Epithelial cell of umbilical artery (primary cell): ENCODE results near the gene LMNTD2. TPM values are rescaled to one million over a fixed set of nuclear protein-coding genes. Genes with fewer than 3 reads are reported as not detected.

Experiments used
- total RNA-seq: library from RNA; depleted of rRNA; stranded (reverse); fragments of >200 nt; gene quantifications from 2 replicates; pipeline ENCODE4 v1.2.3, GENCODE V29; 2014

Gene LMNTD2
- total RNA-seq = 0.30 and 0.65 TPM in 2 replicates

GRCh38 chr11:560305-561147 lies at the start of gene LMNTD2, which contains the start of gene RASSF7:
LMNTD2 (minus strand) TSS chr11:560738; CDS start chr11:560716, 22 bp downstream.
RASSF7 (plus strand) TSS chr11:560970; CDS start chr11:561769, 799 bp downstream.

GRCh38 chr11:575996-576768 lies 15.6 kb upstream of the LMNTD2 start, which contains the start of gene PHRF1:
PHRF1 (plus strand) TSS chr11:576470; CDS start chr11:581513, 5,043 bp downstream.

GRCh38 chr11:536841-537621 lies 23.5 kb downstream of the LMNTD2 start, which contains the start of gene LRRC56:
LRRC56 (plus strand) TSS chr11:537527; CDS start chr11:540685, 3,158 bp downstream.

GRCh38 chr11:535519-536454 lies 24.8 kb downstream of the LMNTD2 start, which contains the start of gene HRAS:
HRAS (minus strand) TSS chr11:535576.

GRCh38 chr11:506995-507726 lies 53.4 kb downstream of the LMNTD2 start, which contains the start of gene RNH1:
RNH1 (minus strand) TSS chr11:507242; CDS start chr11:502162, 5,080 bp downstream.

Other genes starting within 250 kb of the LMNTD2 start
- gene IFITM1, start 246.7 kb downstream of the LMNTD2 start, total RNA-seq = 18.5 and 92.6 TPM in 2 replicates
- 25.3 and 49.7 TPM in 2 replicates for gene IFITM3, start 239.9 kb downstream of the LMNTD2 start, total RNA-seq
- gene B4GALNT4, start 191.2 kb downstream of the LMNTD2 start, total RNA-seq = 0.46 and 7.8 TPM in 2 replicates
- 0.15 and 0.32 TPM in 2 replicates for gene PKP3, start 166.5 kb downstream of the LMNTD2 start, total RNA-seq
- gene SIGIRR, start 145.7 kb downstream of the LMNTD2 start, total RNA-seq = 28.1 and 43.2 TPM in 2 replicates
- not detected in 2 replicates for gene ANO9, start 118.7 kb downstream of the LMNTD2 start, total RNA-seq
- 29.9 and 30.2 TPM in 2 replicates for gene PTDSS2, start 110.5 kb downstream of the LMNTD2 start, total RNA-seq
- 167 and 236 TPM in 2 replicates for gene RNH1, start 53.5 kb downstream of the LMNTD2 start, total RNA-seq
- gene HRAS, start 25.2 kb downstream of the LMNTD2 start, total RNA-seq = 43.0 and 67.2 TPM in 2 replicates
- 0.30 and 0.32 TPM in 2 replicates for gene LRRC56, start 23.2 kb downstream of the LMNTD2 start, total RNA-seq
- gene RASSF7, start 232 bp upstream of the LMNTD2 start, total RNA-seq = 10.2 and 14.3 TPM in 2 replicates
- gene PHRF1, start 15.7 kb upstream of the LMNTD2 start, total RNA-seq = 24.5 and 26.0 TPM in 2 replicates
- 11.0 and 71.6 TPM in 2 replicates for gene IRF7, start 55.2 kb upstream of the LMNTD2 start, total RNA-seq
- gene CDHR5, start 64.2 kb upstream of the LMNTD2 start, total RNA-seq = not detected in 2 replicates
- not detected in 2 replicates for gene SCT, start 66.4 kb upstream of the LMNTD2 start, total RNA-seq
- not detected in 2 replicates for gene DRD4, start 76.5 kb upstream of the LMNTD2 start, total RNA-seq
- gene DEAF1, start 134.5 kb upstream of the LMNTD2 start, total RNA-seq = 34.8 and 38.7 TPM in 2 replicates
- 7.8 and 11.7 TPM in 2 replicates for gene TMEM80, start 135.1 kb upstream of the LMNTD2 start, total RNA-seq
- 2.3 and 2.9 TPM in 2 replicates for gene EPS8L2, start 145.5 kb upstream of the LMNTD2 start, total RNA-seq
- gene TALDO1, start 186.7 kb upstream of the LMNTD2 start, total RNA-seq = 200 and 226 TPM in 2 replicates
- gene GATD1, start 216.7 kb upstream of the LMNTD2 start, total RNA-seq = 16.9 and 23.3 TPM in 2 replicates
- 0.32 TPM in 1 of 2 replicates, not detected in the other for gene CEND1, start 229.4 kb upstream of the LMNTD2 start, total RNA-seq
- 5.3 and 9.4 TPM in 2 replicates for gene SLC25A22, start 237.5 kb upstream of the LMNTD2 start, total RNA-seq
- 6.5 and 6.8 TPM in 2 replicates for gene PIDD1, start 244.5 kb upstream of the LMNTD2 start, total RNA-seq
- gene RPLP2, start 249.2 kb upstream of the LMNTD2 start, total RNA-seq = 71.0 and 255 TPM in 2 replicates